NCI-H510A treated with DMSO at 0.1 percent for 48 hours (cell line): Measurements from ENCODE around the gene TRAPPC10.
A peak's percentile ranks its signal among the peaks of the same experiment; 100 is the strongest.

ENCODE experiments used
- DNase-seq: peaks from one replicate; lab custom pipeline; 2025; lab: John Stamatoyannopoulos, UW

TRAPPC10 gene

GRCh38 chr21:43983390-43983789 is 28.7 kb upstream of the TRAPPC10 start:
- no peak for DNase-seq

DNA sequence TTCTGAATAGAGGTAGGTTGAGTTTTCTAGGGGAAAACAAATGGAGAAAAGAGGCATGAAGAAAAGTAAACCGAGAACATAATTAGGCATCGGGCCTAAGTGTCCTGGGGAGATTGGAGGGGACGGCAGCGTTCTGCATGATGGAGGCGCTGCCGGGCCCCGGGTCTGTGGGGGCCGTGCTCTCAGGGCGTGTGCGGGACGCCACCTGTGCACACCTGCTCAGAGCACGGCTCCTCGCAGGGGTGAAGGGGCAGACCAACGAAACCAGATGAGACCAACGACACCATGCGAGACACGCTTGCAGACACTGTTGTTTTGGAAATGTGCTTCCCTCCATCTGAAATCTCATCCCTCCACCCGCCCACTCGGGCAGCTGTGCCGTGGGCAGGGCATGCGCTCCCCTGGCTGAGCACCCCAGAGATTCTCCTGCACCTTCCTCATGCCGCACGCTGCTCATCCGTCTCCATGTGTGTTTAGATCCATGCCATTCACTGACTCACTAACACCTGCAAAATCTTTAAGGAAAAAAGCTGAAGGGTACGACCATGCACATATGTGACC is 28.2 kb upstream of the TRAPPC10 start:
- DNase-seq: no peak

GRCh38 chr21:43984905-43985689 is 27.0 kb upstream of the TRAPPC10 start:
- no peak for DNase-seq

- DNase-seq: no peak
Measured at GRCh38 chr21:43985690-43986251, 26.3 kb upstream of the TRAPPC10 start.

GRCh38 chr21:43986544-43987451 is 25.3 kb upstream of the TRAPPC10 start:
- DNase-seq: peak; percentile 23

- no peak for DNase-seq
Measured at GRCh38 chr21:43987509-43987908, 24.6 kb upstream of the TRAPPC10 start.

- DNase-seq: no peak
Measured at GRCh38 chr21:43988016-43988415, 24.1 kb upstream of the TRAPPC10 start.

- no peak for DNase-seq
Measured at GRCh38 chr21:43988506-43989230, 23.4 kb upstream of the TRAPPC10 start.

- DNase-seq: no peak
Measured at GRCh38 chr21:43989401-43989800, 22.7 kb upstream of the TRAPPC10 start.

- DNase-seq: no peak
Measured at GRCh38 chr21:43991447-43991991, 20.6 kb upstream of the TRAPPC10 start.

- no peak for DNase-seq
Measured at GRCh38 chr21:43992121-43992520, 20.0 kb upstream of the TRAPPC10 start.

- DNase-seq: no peak
Measured at GRCh38 chr21:43993420-43993934, 18.6 kb upstream of the TRAPPC10 start.

DNA sequence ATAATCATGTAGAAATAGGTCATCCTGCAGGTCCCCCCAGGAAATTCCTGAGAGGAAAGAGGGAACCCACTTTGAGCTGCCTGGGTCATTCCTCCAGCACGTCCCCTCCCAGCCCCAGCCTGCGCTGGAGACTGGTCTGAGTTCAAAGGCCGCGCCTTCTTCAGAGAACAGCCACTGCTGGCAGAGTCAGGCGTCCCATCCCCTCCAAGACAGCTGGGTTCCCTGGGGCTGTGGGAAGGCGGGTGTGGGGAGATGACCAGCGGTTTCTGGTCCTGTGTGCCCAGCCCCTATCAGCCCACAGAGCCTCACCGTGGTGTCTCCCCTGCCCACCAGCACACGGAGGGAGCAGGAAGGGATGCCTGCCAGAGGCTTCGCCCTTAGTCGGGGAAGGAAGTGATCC is 18.0 kb upstream of the TRAPPC10 start:
- no peak for DNase-seq

DNA sequence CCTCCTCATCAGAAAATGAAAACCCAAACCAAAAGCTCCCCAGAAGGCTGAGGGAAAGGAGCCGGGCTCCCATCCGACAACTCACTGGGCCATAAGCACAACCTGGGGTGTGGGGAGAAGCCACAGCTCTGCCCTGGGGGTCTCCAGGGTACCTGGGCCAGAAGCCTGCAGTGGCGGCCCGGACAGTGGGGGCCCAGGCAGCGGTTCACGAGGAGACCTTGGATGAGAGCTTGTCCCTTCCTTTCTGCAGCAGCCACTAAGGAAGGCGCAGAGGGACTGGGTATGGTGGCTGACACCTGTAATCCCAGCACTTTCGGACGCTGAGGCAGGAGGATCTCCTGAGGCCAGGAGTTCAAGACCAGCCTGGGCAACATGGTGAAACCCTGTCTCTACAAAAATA is 17.5 kb upstream of the TRAPPC10 start:
- DNase-seq: no peak

- DNase-seq: no peak
Measured at GRCh38 chr21:43995521-43996105, 16.5 kb upstream of the TRAPPC10 start.

DNA sequence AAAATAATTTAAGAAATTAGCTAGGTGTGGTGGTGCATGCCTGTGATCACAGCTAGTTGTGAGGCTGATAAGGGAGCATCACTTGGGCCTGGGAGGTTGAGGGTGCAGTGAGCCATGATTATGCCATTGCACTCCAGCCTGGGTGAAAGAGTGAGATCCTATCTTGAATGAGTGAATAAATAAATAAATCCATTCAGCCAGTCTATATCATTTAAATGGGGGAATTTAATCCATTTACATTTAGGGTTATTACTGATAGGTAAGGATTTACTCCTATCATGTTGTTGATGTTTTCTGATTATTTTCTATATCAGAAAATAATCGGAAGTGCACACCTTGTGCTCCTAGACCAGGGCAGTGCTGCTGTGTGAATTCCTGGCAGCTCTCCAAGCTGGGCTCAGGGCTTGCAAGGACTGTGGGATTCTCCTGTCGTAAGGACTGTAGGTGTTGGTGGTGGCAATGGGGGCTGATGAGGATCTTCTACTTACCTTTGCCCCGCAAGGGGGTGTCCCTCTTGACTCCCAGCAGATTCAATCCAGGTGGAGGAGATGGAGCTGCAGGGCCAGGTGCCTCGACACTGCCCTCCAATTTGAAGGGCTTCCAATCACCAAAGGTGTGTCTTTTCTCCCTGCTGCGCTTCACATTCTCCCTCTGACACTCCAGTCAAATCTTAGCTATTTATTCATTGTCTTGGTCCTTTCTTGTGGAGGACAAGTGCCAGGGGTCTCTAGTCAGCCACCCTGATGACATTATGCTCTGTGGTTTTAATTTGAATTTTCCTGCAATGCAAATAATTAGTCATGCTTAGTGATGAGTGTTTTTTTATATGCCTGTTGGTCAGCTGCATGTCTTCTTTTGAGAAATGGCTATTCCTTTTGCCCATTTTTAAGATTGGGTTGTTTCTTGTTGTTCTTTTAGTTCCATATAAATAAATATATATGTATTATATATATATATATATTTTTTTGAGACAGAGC is 14.1 kb upstream of the TRAPPC10 start:
- no peak for DNase-seq

- DNase-seq: no peak
Measured at GRCh38 chr21:44000360-44000759, 11.7 kb upstream of the TRAPPC10 start.

DNA sequence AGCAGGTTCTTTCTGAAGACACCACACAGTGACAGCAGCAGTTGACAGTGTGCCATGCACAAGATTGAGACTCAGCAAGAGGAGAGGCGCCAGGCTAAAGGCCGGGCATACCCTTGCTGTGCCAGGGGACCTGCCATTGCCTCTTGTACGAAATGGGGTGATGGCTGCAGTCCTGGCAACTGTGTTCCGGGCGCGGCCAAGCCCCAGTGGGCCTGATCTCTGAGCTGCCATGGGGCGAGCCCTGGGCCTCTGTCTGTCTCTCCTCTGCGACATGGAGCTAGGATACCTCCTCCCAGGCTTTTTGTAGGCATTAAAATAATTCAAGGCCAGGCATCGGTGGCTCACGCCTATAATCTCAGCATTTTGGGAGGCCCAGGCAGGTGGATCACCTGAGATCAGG is 9.6 kb upstream of the TRAPPC10 start:
- DNase-seq: no peak

GRCh38 chr21:44003307-44003966 is 8.7 kb upstream of the TRAPPC10 start:
- DNase-seq: no peak
